Subcutaneous abdominal adipose tissue (tissue), 5 donors: ENCODE data around the gene ELMO1.

Source experiments
- H3K27ac ChIP-seq: one replicate; pipeline ENCODE4 v1.7.0; 2013; ENCODE audit warnings: low read depth, mild to moderate bottlenecking, inconsistent platforms, low read length, moderate library complexity
- H3K27me3 ChIP-seq, 5 donors: one replicate each; pipeline ENCODE4 v1.7.0; 2013; ENCODE audit warnings: low read length in 5 of 5, inconsistent platforms in 1 of 5; ENCODE audit not compliant: control insufficient read depth in 5 of 5, insufficient read depth in 4 of 5
- H3K36me3 ChIP-seq, 5 donors: one replicate each; pipeline ENCODE4 v1.7.0; 2013; ENCODE audit warnings: low read length in 5 of 5; ENCODE audit not compliant: control insufficient read depth in 5 of 5, insufficient read depth in 5 of 5
- H3K4me1 ChIP-seq, 5 donors: one replicate each; pipeline ENCODE4 v1.7.0; 2013; ENCODE audit warnings: low read length in 5 of 5, mild to moderate bottlenecking in 3 of 5, moderate library complexity in 1 of 5; ENCODE audit not compliant: control insufficient read depth in 5 of 5, insufficient read depth in 5 of 5
- H3K4me3 ChIP-seq, 5 donors: one replicate each; pipeline ENCODE4 v1.7.0; 2013; ENCODE audit warnings: low read length in 5 of 5, low read depth in 1 of 5
- H3K9ac ChIP-seq, 5 donors: one replicate each; pipeline ENCODE4 v1.7.0; 2013; ENCODE audit warnings: low read length in 5 of 5, mild to moderate bottlenecking in 4 of 5, moderate library complexity in 3 of 5
- H3K9me3 ChIP-seq, 5 donors: one replicate each; pipeline ENCODE4 v1.7.0; 2013; ENCODE audit warnings: low read length in 5 of 5; ENCODE audit not compliant: control insufficient read depth in 5 of 5
- donor health status: healthy.
- donor health status: healthy.
- donor health status: healthy.
- donor health status: healthy.
- donor health status: healthy.

Gene ELMO1

DNA sequence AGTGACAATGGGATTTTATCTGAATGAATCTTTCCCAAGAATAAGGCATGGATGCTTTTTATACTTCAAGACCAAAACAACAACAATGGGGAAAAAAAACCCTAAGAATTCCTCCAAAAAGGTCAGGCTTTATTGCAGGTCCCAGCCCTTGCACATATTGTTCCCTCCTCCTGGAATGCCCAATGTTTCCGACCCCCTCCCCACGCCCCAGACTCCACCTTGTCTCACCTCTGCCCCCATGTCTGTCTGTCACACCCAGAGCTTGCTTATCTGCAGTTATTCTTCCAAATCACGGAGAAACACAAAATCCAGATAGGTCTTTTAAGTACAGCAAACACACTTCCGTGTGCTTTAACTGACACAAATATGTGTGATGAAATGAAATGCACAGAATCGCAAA is 43.5 kb downstream of the ELMO1 start:
- peaks cover 0 to 3% (median 0%) of the 10 kb centered on the region in 5 donors for H3K9me3 ChIP-seq
- H3K4me1 ChIP-seq: peaks cover 0 to 31% (median 17%) of the 10 kb centered on the region in 5 donors
- H3K36me3 ChIP-seq: no peaks in the 10 kb centered on the region
- H3K9ac ChIP-seq: no peak overlapping the region
- H3K4me3 ChIP-seq: no peak overlapping the region
- H3K27ac ChIP-seq: no peak overlapping the region
- H3K27me3 ChIP-seq: peaks cover 0 to 2% (median 0%) of the 10 kb centered on the region in 5 donors

DNA sequence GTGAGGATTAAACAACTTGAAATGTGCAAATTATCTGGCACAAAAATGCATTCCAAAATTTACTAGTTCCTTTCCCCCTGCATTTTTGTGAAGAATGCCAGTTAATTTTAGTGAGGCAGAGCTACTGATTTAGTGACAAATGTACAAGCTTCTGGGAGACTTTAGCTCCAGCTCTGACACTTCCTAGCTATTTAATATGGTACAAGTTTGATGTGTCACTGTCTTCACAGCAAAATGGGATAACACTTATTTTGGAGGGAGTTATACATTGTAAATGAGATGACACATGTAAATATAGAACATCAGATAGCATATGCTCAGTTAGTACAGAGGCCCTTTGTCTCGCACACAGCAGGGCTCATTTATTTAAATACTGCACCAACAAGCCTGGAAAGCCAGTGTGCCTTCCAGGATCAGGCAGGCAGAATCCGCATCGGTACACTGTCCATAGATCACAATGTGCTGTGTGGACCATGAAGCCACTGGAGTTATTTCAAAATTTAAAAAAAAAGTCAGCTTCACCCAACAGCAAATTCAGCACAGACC is 48.7 kb downstream of the ELMO1 start:
- H3K27ac ChIP-seq: no peak overlapping the region

GRCh38 chr7:37398403-37398802 is 50.3 kb downstream of the ELMO1 start:
- Histone ChIP-seq H3K4me3 (no peak overlapping the region), H3K9me3 (peaks cover 0 to 3% (median 0%) of the 10 kb centered on the region in 5 donors), H3K4me1 (peaks cover 0 to 34% (median 0%) of the 10 kb centered on the region in 5 donors), H3K36me3 (no peaks in the 10 kb centered on the region), H3K27me3 (peaks cover 0 to 4% (median 0%) of the 10 kb centered on the region in 5 donors), H3K9ac (no peak overlapping the region), H3K27ac (no peak overlapping the region)

More for the DNA sequence above, 48.7 kb downstream of the ELMO1 start:
- peaks cover 0 to 22% (median 2%) of the 10 kb centered on the region in 5 donors for H3K4me1 ChIP-seq
- peaks cover 0 to 6% (median 0%) of the 10 kb centered on the region in 5 donors for H3K27me3 ChIP-seq
- H3K4me3 ChIP-seq: no peak overlapping the region
- H3K9me3 ChIP-seq: peaks cover 0 to 3% (median 0%) of the 10 kb centered on the region in 5 donors
- H3K36me3 ChIP-seq: no peaks in the 10 kb centered on the region
- H3K9ac ChIP-seq: no peak overlapping the region

GRCh38 chr7:37395618-37396259 is 52.9 kb downstream of the ELMO1 start:
- H3K4me3 ChIP-seq: no peak overlapping the region
- H3K36me3 ChIP-seq: no peaks in the 10 kb centered on the region
- no peaks in the 10 kb centered on the region for H3K9me3 ChIP-seq
- H3K4me1 ChIP-seq: peaks cover 4 to 55% (median 9%) of the 10 kb centered on the region in 5 donors
- peaks cover 0 to 4% (median 0%) of the 10 kb centered on the region in 5 donors for H3K27me3 ChIP-seq
- H3K9ac ChIP-seq: no peak overlapping the region
- no peak overlapping the region for H3K27ac ChIP-seq

DNA sequence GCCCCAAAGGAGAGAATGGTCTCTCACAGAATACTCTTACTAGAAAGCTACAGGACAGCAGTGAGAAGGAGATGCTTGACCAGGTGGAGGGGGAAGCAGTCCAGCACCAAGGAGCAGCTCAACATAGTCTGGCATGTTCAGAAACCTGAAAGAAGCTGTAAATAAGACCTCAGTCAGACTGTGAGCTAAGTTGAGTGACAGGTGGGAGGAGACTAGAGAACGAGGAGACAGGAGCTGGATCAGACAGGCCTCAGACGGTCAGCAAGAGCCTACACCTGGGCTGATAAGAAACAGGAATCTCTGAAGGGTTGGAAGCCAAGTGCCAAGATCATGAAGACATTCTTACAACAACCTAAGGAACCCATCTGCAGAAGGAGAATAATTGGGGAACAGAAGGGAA is 54.5 kb downstream of the ELMO1 start:
- Histone ChIP-seq H3K9me3 (no peaks in the 10 kb centered on the region), H3K27me3 (peaks cover 0 to under 1% (median 0%) of the 10 kb centered on the region in 5 donors), H3K4me3 (no peak overlapping the region), H3K9ac (no peak overlapping the region), H3K36me3 (no peaks in the 10 kb centered on the region), H3K4me1 (peaks cover 5 to 62% (median 16%) of the 10 kb centered on the region in 5 donors), H3K27ac (no peak overlapping the region)

- Histone ChIP-seq H3K9ac (no peak overlapping the region), H3K27ac (no peak overlapping the region), H3K9me3 (no peaks in the 10 kb centered on the region), H3K4me3 (no peak overlapping the region), H3K36me3 (no peaks in the 10 kb centered on the region), H3K4me1 (peaks cover 5 to 59% (median 16%) of the 10 kb centered on the region in 5 donors), H3K27me3 (no peaks in the 10 kb centered on the region)
Measured at GRCh38 chr7:37393476-37393875, 55.2 kb downstream of the ELMO1 start.

GRCh38 chr7:37392673-37393017 is 56.0 kb downstream of the ELMO1 start:
- no peaks in the 10 kb centered on the region for H3K9me3 ChIP-seq
- H3K27ac ChIP-seq: no peak overlapping the region
- H3K36me3 ChIP-seq: no peaks in the 10 kb centered on the region
- peaks cover 5 to 54% (median 16%) of the 10 kb centered on the region in 5 donors for H3K4me1 ChIP-seq
- no peak overlapping the region for H3K9ac ChIP-seq
- no peaks in the 10 kb centered on the region for H3K27me3 ChIP-seq
- H3K4me3 ChIP-seq: no peak overlapping the region

- Histone ChIP-seq H3K36me3 (no peaks in the 10 kb centered on the region), H3K27me3 (no peaks in the 10 kb centered on the region), H3K9me3 (no peaks in the 10 kb centered on the region), H3K9ac (no peak overlapping the region), H3K4me3 (no peak overlapping the region), H3K4me1 (peaks cover 5 to 54% (median 17%) of the 10 kb centered on the region in 5 donors), H3K27ac (no peak overlapping the region)
Measured at GRCh38 chr7:37391791-37392672, 56.6 kb downstream of the ELMO1 start.

GRCh38 chr7:37390114-37390513 is 58.5 kb downstream of the ELMO1 start:
- no peak overlapping the region for H3K9ac ChIP-seq
- no peak overlapping the region for H3K27ac ChIP-seq
- no peaks in the 10 kb centered on the region for H3K36me3 ChIP-seq
- peaks cover 5 to 62% (median 32%) of the 10 kb centered on the region in 5 donors for H3K4me1 ChIP-seq
- no peaks in the 10 kb centered on the region for H3K9me3 ChIP-seq
- no peak overlapping the region for H3K4me3 ChIP-seq
- no peaks in the 10 kb centered on the region for H3K27me3 ChIP-seq

GRCh38 chr7:37388811-37389210 is 59.9 kb downstream of the ELMO1 start:
- Histone ChIP-seq H3K27ac (peak overlapping the region; percentile 13), H3K9ac (no peak overlapping the region), H3K9me3 (no peaks in the 10 kb centered on the region), H3K36me3 (no peaks in the 10 kb centered on the region), H3K27me3 (no peaks in the 10 kb centered on the region), H3K4me1 (peaks cover 5 to 59% (median 33%) of the 10 kb centered on the region in 5 donors), H3K4me3 (peak overlapping the region in 2 of 5 donors; percentile 5 to 45)
